OCI-LY7 (cell line): ENCODE data around the gene EIF4G2. TPM values are rescaled to one million over a fixed set of nuclear protein-coding genes. Genes with fewer than 3 reads are reported as not detected.

Source experiments
- BruUV-seq: library from RNA; stranded (reverse); fragments of 400-500 nt; replicated peaks from 2 replicates; lab custom pipeline; 2021; lab: Mats Ljungman, UMichigan
- CTCF ChIA-PET: fragments of 300-600 bp; sonication (Branson Sonifier 250); formaldehyde crosslinking; loops from one replicate; lab custom pipeline; 2022; ENCODE audit warnings: antibody characterized with exemption; ENCODE audit not compliant: unreplicated experiment; lab: Charles Lee
- POLR2A ChIA-PET: fragments of 300-600 bp; sonication (Branson Sonifier 250); formaldehyde crosslinking; loops from one replicate; lab custom pipeline; 2022; ENCODE audit warnings: antibody characterized with exemption; lab: Charles Lee
- DNase-seq: peaks from one replicate; pipeline ENCODE4 v3.0.0-alpha.2; 2015; ENCODE audit warnings: low spot score
- H2AFZ ChIP-seq: fragments of 200-600 bp; sonication (generic), shearing (Covaris generic); 2 replicates; pipeline ENCODE4 v1.6.1; 2014; ENCODE audit warnings: mild to moderate bottlenecking, antibody characterized with exemption, low read length, moderate library complexity
- H3K27ac ChIP-seq: fragments of 200-600 bp; sonication (generic); 2 replicates; pipeline ENCODE4 v1.5.1; 2014; ENCODE audit warnings: mixed run types, low read depth, mild to moderate bottlenecking, moderate library complexity, low read length, inconsistent platforms; ENCODE audit not compliant: poor library complexity, severe bottlenecking
- H3K36me3 ChIP-seq: fragments of 200-600 bp; sonication (generic); 2 replicates; pipeline ENCODE4 v1.6.1; 2014; ENCODE audit warnings: mild to moderate bottlenecking, antibody characterized with exemption, low read length, moderate library complexity, mixed read lengths; ENCODE audit not compliant: insufficient read depth
- H3K4me1 ChIP-seq: fragments of 200-600 bp; sonication (generic); 2 replicates; pipeline ENCODE4 v1.5.1; 2014; ENCODE audit warnings: mild to moderate bottlenecking, low read length; ENCODE audit not compliant: insufficient read depth, poor library complexity, severe bottlenecking
- H3K4me2 ChIP-seq: fragments of 200-600 bp; sonication (generic); 2 replicates; pipeline ENCODE4 v1.6.1; 2014; ENCODE audit warnings: mild to moderate bottlenecking, low read length
- H3K4me3 ChIP-seq: fragments of 200-600 bp; sonication (generic); 2 replicates; pipeline ENCODE4 v1.5.1; 2014; ENCODE audit warnings: mild to moderate bottlenecking, low read depth, low read length; ENCODE audit not compliant: poor library complexity, severe bottlenecking
- H3K79me2 ChIP-seq: fragments of 200-600 bp; sonication (generic); 2 replicates; pipeline ENCODE4 v1.6.1; 2016; ENCODE audit warnings: low read depth, mild to moderate bottlenecking, low read length, moderate library complexity, mixed read lengths; ENCODE audit not compliant: insufficient read depth
- H3K9me2 ChIP-seq: fragments of 200-600 bp; sonication (generic); 2 replicates; pipeline ENCODE4 v1.6.1; 2016; ENCODE audit warnings: mild to moderate bottlenecking, low read length, mixed read lengths; ENCODE audit not compliant: insufficient read depth
- H3K9me3 ChIP-seq: fragments of 200-600 bp; sonication (generic); 2 replicates; pipeline ENCODE4 v1.6.1; 2014; ENCODE audit warnings: mild to moderate bottlenecking, mixed run types, low read length, mixed read lengths
- H4K20me1 ChIP-seq: fragments of 200-600 bp; sonication (generic); 2 replicates; pipeline ENCODE4 v1.6.1; 2014; ENCODE audit warnings: mild to moderate bottlenecking, antibody characterized with exemption, low read length, moderate library complexity, mixed read lengths; ENCODE audit not compliant: insufficient read depth
- CTCF ChIP-seq: fragments of 200-600 bp; sonication (generic); conservative IDR thresholded peaks from 2 replicates; pipeline ENCODE4 v1.5.1; 2014; ENCODE audit warnings: mild to moderate bottlenecking, antibody characterized with exemption, low read length, moderate library complexity, mixed read lengths
- EZH2phosphoT487 ChIP-seq: fragments of 200-600 bp; sonication (generic); IDR thresholded peaks from 2 replicates; pipeline ENCODE4 v1.6.1; 2018; ENCODE audit warnings: low read depth, borderline replicate concordance, mild to moderate bottlenecking, mixed run types, antibody characterized with exemption, low read length, moderate library complexity, mixed read lengths
- intact Hi-C: fragments of 100-400 bp; cut with micrococcal nuclease; formaldehyde crosslinking; loops from one replicate; pipeline ENCODE4 v1.10.0; 2022; ENCODE audit not compliant: unreplicated experiment
- total RNA-seq, 2 experiments: library from RNA; depleted of rRNA in 1 of 2; stranded (reverse); fragments of >200 nt in 1 of 2; shearing (Covaris generic) in 1 of 2; gene quantifications; 2 replicates each; pipeline ENCODE4 v1.2.3, GENCODE V29; 2014 to 2022

The EIF4G2 gene
- total RNA-seq, 2 experiments from 2014 or later = 317 to 502 TPM

GRCh38 chr11:10855295-10855694 is 46.6 kb upstream of the EIF4G2 start:
- intact Hi-C loops = loop anchor here (5.0 to 10.0 kb wide), 3 partner anchors 398 to 987 kb away; partner anchors contain the start of genes AMPD3 and USP47
- H4K20me1 ChIP-seq = no peaks in the 10 kb centered on the region; the same call in 1 of the 2 replicates

GRCh38 chr11:10847960-10848860 is 39.5 kb upstream of the EIF4G2 start:
- Histone ChIP-seq H3K9me2 (no peaks in the 10 kb centered on the region), H3K4me1 (no peaks in the 10 kb centered on the region), H3K4me3 (no peak overlapping the region), H3K36me3 (peaks cover 30% of the 10 kb centered on the region), H3K9me3 (no peaks in the 10 kb centered on the region), H2AFZ (no peak overlapping the region), H3K79me2 (peaks cover 17% of the 10 kb centered on the region; the same call in 1 of the 2 replicates), H3K4me2 (no peak overlapping the region), H3K27ac (no peak overlapping the region), H4K20me1 (no peaks in the 10 kb centered on the region)
- ChIA-PET POLR2A (interaction anchor here (0.6 to 3.0 kb wide), 7 partner anchors 10 to 392 kb away, joined by 3 to 15 read pairs (median 4); partner anchors contain the start of gene EIF4G2), CTCF (interaction anchor here (0.7 to 1.5 kb wide), 2 partner anchors 10 to 39 kb away, joined by 3 read pairs; partner anchors contain the start of genes EIF4G2 and ZBED5)
- intact Hi-C loops = no loop called here
- DNase-seq = no peak
- TF ChIP-seq CTCF (no peak), EZH2phosphoT487 (no peak)
- no TSS peak for BruUV-seq

More at GRCh38 chr11:10855295-10855694, 46.6 kb upstream of the EIF4G2 start:
- peaks cover 54% of the 10 kb centered on the region for H3K36me3 ChIP-seq
- peaks cover 22% of the 10 kb centered on the region for H3K4me1 ChIP-seq
- ChIA-PET POLR2A (interaction anchor here (0.6 to 5.7 kb wide), 3 partner anchors 46 to 1359 kb away, joined by 4 to 63 read pairs (median 4); partner anchors contain the start of gene EIF4G2), CTCF (no interaction called here)
- no peaks in the 10 kb centered on the region for H3K9me2 ChIP-seq
- H3K4me2 ChIP-seq = peak overlapping the region; percentile 92
- BruUV-seq = no TSS peak
- no peak overlapping the region for H3K27ac ChIP-seq
- H2AFZ ChIP-seq = no peak overlapping the region
- TF ChIP-seq CTCF (no peak), EZH2phosphoT487 (no peak)
- DNase-seq = no peak
- no peak overlapping the region for H3K4me3 ChIP-seq
- H3K9me3 ChIP-seq = no peaks in the 10 kb centered on the region
- H3K79me2 ChIP-seq = peaks cover 66% of the 10 kb centered on the region
